ENCODE measurements around the gene ZNF428. TPM values are rescaled to one million over a fixed set of nuclear protein-coding genes. Genes with fewer than 3 reads are reported as not detected.
"Not testable (repeated sequence)": the region's sequence is repeated elsewhere in the genome, so short reads cannot be mapped to it uniquely, and the experiment has no call there.

Gene ZNF428
- total RNA-seq, 1 experiment from 2014 or later, result 125 TPM

DNA sequence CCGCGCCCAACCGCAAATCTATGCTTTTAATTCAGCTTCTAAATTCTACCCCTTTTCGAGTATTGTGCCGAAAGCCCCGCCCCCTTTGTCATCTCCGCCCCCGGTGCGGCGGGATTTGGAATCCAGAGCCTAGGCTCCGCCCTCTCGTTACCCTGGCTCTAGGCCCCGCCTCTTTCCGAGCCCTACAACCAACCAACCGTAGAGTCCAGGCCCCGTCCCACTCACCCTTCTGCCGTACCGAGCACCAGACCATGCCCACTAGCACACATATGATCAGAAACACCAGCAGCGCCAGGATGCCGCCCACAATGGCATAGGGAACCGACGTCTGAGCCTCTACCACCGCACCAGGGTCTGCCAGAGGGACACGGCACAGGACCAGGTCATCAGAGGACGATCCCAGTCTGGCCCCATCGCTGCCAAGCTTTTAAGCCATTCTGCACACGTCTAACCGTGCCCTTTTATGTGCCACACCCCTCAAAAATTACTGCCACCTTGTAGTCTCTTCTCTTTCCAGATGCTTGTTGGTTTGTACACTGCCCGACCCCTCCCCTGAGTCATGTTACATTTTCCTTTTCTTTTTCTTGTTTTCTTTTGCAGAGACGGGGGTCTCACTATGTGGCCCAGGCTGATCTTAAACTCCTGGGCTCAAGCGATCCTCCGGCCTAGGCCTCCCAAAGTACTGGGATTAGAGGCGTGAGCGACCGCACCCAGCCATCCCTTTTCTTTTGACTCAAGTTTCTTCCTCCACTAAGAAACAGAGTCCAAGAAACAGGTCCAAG lies 4.7 kb upstream of the ZNF428 start:
- no peak for DNase-seq (ENCODE audit: low read depth)
- in situ Hi-C loops (cut with HindIII; ENCODE audit: low pct_unique_long_range_greater_than_20kb, low sequenced_read_pairs), result no loop called here

DNA sequence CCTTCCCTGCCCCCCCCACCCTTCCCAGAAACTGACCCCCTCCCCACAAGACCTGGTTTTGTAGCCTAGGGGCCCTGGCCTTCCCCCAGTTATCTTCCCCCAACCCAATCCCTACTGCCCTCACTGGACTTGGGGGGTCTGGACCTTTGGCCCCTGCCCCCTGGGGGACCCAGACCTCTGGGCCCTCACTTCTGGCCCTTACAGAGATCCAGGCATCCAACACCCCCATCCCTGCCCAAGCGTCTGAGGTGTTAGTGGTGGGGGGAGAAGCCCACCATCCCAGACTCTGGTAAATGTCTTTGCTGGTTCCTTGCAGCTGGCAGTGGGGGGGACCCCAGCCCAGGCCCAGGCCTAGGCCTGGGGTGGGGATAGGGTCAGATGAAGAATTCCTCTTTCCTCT lies 3.5 kb upstream of the ZNF428 start:
- no peak for DNase-seq (ENCODE audit: low read depth)
- in situ Hi-C loops (cut with HindIII; ENCODE audit: low pct_unique_long_range_greater_than_20kb, low sequenced_read_pairs), result no loop called here

DNA sequence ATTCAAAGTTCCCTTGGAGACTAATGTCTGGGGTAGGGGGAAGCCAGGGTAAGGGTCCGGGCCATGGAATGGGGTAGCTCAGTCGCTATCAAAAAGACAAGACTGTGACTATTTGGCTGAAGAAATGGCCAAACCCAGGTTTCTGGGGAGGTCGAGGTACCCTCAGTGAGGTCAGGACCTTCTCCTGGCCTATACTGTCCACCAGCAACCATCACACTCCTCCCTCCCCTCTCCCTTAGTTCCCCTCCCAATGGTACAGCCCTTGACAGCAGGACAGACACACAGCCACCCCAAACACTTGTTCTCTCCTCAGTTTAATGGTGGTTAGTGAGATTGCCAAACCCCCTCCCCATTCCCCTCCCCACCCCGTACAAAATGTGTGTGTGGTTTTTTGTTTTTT lies 2.6 kb upstream of the ZNF428 start:
- in situ Hi-C loops (cut with HindIII; ENCODE audit: low pct_unique_long_range_greater_than_20kb, low sequenced_read_pairs), result no loop called here
- DNase-seq (ENCODE audit: low read depth), result no peak

DNA sequence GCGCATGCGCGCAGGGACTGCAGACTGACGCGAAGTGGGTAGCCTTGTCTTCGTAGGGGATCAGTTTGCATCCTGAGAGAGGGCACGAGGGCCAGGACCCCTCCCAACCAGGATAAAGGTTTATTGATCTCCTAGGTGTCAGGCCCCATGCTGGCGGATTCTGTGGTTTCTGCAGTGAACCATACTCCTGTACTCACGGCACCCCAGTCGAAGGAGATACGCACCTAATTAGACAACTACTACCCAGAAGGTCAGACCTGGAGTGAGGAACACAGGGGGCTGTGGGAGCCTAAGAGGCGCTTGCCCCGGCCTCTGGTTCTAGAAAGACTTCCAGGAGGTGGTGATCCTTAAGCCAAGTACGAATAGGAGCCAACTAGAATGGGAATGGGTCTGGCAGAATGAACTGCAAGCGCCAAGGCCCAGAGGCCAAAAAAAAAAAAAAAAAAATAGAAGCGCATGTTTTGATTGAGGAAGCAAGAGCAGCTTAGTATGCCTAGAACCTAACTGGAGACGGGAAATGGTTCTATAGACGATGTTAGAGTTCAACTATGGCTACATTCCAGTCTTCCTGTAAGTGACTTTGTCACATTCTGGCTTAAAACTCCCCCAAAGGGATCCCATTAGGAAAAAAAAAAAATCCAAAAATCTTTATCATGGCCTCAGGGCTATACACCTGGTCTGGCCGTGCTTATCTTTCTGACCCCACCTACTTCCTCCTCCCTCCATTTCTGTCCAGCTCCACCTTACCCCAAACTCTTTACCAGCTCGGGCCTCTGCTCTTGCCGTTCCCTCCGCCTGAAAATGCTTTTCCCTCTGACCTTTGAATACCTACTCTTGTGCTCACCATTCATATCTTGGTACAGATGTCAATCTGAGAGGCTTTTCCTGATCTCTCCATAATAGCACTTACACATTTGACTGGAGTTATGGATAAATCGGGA lies 902 bp upstream of the ZNF428 start:
- in situ Hi-C loops (cut with HindIII; ENCODE audit: low pct_unique_long_range_greater_than_20kb, low sequenced_read_pairs), result no loop called here
- no peak for DNase-seq (ENCODE audit: low read depth)

DNA sequence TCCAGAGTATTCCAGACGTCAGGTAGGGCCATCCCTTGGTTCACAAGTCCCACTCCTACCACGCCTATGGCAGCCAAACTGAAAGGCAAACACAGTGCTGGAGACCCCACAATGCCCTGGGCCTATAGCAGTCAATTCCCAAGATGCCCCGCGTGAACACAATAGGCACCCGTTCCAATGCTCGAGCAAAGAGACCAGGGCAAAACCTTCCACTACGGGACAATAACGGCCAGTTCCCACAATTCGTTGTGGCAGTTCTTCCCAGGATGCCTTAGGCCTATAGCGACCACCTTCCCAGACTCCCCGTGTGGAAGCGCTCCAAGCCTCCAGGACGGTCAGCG lies 538 bp downstream of the ZNF428 start:
- in situ Hi-C loops (cut with HindIII; ENCODE audit: low pct_unique_long_range_greater_than_20kb, low sequenced_read_pairs), result no loop called here
- DNase-seq (ENCODE audit: low read depth), result no peak

DNA sequence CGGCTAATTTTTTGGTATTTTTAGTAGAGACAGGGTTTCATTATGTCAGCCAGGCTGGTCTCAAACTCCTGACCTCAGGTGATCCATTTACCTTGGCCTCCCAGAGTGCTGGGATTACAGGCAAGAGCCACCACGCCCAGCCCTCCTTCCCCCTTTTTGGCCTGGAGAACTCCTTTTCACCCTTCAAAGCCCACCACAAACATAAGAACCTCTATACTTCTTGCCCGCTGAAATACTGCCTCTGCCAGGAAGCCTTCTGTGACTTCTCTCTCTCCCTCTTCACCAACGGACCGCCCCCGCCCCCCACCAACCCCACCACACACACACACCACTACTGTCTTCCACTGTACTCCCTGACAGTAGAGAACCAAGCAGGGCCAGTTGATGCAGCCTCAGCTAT lies 2.5 kb downstream of the ZNF428 start:
- in situ Hi-C loops (cut with HindIII; ENCODE audit: low pct_unique_long_range_greater_than_20kb, low sequenced_read_pairs), result no loop called here
- DNase-seq (ENCODE audit: low read depth), result no peak

DNA sequence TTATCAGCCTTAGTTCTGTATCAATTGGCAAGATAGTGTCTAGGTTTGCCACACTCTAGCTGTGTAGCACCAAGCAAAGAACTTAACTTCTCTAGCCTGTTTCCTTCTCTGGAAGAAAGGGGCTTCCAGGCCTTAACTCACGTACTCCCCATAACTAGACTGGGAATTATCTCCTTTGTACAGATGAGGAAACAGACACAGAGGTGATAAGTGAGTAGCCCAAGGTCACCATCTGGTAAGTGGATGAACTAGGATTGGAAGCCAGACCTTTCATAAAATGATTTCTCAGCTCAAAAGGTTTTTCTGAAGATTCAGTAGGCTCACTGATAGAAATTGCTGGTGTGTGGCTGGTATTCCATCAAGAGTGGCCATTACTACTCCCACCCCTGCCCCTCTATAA lies 3.1 kb downstream of the ZNF428 start:
- no peak for DNase-seq (ENCODE audit: low read depth)
- in situ Hi-C loops (cut with HindIII; ENCODE audit: low pct_unique_long_range_greater_than_20kb, low sequenced_read_pairs), result no loop called here

DNA sequence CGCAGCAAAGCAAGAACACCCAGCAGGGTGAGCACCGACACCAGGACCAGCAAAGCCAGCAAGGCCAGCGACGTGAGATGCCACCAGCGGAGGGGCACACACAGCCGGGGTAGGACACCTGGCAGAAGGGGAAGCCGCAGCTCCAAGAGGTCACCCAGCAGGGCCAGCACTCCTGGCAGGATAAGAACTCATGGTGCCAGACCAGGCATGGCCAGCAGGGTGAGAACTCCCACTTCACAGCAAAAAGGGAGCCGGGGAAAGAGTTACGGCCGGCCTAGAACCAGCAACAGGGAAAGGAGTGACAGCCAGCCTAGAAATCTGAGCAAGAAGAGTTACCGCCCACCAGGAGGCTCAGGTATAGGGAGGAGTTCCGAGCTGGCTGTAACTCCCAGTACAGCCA lies 7.1 kb downstream of the ZNF428 start:
- in situ Hi-C loops (cut with HindIII; ENCODE audit: low pct_unique_long_range_greater_than_20kb, low sequenced_read_pairs), result no loop called here
- no peak for DNase-seq (ENCODE audit: low read depth)

DNA sequence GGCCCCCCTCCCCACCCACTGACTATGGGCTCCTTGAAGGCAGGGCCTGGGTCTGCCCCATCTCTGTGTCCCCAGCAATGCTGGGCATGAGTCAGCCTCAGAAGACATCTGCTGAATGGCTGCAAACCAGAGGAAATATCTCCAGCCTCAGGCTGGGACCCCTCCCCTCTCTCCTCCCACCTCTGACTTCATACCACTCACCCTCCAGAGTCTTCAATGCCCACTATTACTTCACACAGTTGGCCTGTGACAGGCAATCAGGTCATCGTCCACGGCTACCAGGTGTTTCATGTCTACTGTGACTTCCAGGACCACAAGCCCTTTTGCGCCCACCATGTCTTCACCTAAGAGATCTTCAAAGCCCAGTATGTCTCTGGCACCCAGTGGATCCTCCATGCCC lies 7.6 kb downstream of the ZNF428 start, which contains the start of gene SRRM5:
Gene SRRM5 (plus strand): TSS at position 301 of the 400 bp plus-strand sequence. CDS start 34 bp downstream, at position 335.
- no peak for DNase-seq (ENCODE audit: low read depth)
- in situ Hi-C loops (cut with HindIII; ENCODE audit: low pct_unique_long_range_greater_than_20kb, low sequenced_read_pairs), result no loop called here

DNA sequence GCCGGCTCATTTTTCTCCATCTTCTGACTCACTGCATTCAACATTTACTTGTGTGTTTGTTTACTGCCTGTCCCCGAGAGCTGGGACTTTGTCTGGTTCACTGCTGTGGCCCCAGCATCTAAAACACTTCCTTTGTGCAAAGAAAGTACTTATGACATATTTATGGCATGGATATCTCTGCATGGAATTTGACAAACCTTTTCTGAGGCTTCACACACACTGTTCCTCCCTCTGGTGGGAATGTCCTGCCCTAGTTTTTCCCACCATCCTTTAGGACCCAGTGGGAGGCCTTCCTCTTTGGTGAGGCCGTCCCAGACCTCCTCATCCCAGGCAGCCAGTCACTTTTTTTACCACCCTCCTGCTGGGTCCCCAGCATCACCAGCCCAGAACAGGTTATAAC lies 8.9 kb downstream of the ZNF428 start:
- no peak for DNase-seq (ENCODE audit: low read depth)
- in situ Hi-C loops (cut with HindIII; ENCODE audit: low pct_unique_long_range_greater_than_20kb, low sequenced_read_pairs), result no loop called here

DNA sequence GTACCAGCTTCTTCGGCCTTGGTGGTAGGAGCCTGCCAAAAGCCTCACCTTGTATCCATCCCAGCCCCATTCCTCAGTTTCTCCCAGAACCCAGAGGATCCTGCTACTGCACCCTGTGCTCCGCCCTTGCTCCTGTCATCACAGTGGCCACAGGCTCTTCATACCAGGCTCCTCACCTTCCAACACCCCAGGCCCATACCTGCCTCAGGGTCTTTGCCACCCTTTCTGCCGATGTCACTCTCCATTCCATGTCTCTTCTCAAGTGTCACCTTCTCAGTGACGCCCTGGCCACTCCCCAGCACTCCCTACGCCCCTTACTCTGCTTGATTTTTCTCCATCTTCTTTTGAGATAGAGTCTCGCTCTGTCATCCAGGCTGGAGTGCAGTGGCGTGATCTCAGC lies 9.6 kb downstream of the ZNF428 start:
- DNase-seq (ENCODE audit: low read depth), result no peak
- in situ Hi-C loops (cut with HindIII; ENCODE audit: low pct_unique_long_range_greater_than_20kb, low sequenced_read_pairs), result no loop called here

DNA sequence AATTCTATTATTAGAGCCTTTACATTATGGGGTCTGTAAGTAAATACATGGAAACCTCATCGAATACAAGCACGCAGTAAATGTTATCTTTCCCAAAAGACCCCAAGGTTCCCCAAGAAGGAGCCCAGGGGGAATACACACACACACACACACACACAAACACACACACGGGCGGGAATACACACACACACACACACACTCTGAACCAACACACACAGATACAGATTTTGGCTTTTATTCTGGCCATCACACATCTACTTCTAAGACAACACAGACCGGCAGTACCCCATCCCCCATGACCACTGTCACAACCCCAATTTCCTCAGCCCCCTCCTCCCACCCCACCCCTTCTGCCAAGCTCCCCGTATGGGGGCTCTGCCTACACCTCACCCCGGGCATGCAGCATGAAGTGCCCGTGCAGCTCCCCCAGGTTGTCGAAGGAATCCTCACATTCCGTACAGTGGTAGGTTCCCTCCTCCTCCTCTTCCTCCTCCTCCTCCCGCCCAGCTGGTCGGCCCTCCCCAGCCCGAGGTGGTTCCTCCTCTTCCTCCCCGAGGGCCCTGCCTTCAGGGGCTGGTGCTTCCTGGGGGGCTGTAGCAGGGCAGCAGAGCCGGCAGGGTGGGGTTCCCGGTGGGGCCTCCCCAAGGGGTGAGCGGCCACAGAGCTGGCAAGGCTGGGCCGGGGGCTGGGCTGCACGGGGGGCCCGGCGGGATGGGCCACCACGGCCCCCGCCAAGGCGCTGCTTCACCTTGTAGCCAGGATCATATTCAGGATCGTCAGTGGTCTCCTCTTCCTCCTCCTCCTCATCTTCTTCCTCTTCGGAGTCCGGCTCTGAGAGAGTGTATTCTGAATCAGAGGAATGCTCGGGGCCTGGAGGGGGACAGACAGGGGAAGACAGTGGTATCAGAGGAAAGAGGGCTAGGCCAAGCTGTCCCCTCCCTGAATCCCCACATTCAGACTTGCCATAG lies 11.9 kb downstream of the ZNF428 start:
- in situ Hi-C loops (cut with HindIII; ENCODE audit: low pct_unique_long_range_greater_than_20kb, low sequenced_read_pairs), result no loop called here
- DNase-seq (ENCODE audit: low read depth), result no peak

DNA sequence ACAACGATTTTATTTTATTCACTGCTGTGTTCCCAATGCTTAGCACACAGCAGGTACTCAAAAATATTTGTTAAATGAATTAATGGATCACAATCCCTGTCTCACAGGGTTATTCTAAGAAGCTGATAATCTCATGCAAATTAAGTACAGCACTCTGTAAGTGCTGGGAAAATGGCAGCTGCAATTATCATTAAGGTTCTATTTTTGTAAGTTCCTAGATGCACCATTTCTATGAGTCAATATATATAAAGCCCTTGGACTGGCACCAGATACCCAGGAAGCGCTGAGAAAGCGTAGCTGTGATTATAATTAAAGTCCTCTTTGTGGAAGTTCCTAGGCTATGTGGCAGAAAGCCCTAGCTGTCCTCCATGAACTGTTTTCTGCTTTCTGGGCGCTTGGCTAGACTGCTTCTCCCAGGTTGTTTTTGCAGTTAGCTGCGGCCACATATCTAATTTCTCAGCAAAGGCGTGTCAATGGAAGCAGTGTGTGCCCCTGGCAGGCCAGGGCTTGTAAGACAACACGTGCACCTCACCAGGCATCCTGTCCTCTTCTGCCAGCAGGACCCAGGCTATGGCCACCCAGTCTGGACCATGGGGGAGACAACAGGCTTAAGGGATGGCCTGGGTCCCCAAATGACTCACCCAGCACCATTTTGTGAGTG lies 12.7 kb downstream of the ZNF428 start:
- in situ Hi-C loops (cut with HindIII; ENCODE audit: low pct_unique_long_range_greater_than_20kb, low sequenced_read_pairs), result no loop called here
- no peak for DNase-seq (ENCODE audit: low read depth)

DNA sequence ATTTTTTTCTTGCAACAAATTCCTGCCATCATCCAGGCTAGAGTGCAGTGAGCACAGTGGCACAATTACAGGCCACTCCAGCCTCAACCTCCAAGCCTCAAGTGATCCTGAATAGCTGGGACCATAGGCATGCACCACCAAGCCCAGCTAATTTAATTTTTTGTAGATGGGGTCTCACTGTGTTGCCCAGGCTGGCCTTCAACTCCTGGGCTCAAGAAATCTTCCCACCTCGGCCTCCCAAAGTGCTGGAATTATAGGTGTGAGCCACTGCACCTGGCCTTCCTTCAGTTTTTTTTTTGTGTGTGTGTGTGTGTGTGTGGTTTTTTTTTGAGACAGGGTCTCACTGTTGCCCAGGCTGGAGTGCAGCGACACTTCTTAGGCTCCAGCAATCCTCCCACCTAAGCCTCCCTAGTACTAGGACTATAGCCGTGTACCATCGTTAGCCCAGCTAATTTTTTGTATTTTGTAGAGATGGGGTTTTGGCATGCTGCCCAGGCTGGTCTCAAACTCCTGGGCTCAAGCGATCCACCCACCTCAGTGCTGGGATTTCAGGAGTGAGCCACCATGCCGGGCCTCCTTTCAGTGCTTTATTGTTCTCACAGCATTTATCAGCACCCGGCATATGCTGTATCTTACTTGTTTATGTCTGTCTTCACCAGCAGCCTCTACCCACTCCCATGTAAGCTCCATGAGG lies 13.4 kb downstream of the ZNF428 start:
- in situ Hi-C loops (cut with HindIII; ENCODE audit: low pct_unique_long_range_greater_than_20kb, low sequenced_read_pairs), result no loop called here
- DNase-seq (ENCODE audit: low read depth), result no peak

DNA sequence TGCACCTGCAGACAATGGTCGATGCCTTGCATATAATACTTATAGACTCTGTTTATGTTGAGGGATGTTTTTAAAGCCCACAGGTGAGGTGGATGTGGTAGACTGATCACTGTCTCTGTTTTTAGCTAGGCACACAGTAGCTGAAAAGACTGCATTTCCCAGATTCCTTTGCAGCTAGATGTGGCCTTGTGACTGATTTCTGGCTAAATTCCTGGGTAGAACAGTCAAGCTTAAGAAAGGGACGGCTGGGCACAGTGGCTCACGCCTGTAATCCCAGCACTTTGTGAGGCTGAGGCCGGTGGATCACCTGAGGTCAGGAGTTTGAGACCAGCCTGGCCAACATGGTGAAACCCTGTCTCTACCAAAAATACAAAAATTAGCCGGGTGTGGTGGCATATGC lies 19.1 kb downstream of the ZNF428 start:
- in situ Hi-C loops (cut with HindIII; ENCODE audit: low pct_unique_long_range_greater_than_20kb, low sequenced_read_pairs); DNase-seq (ENCODE audit: low read depth): not testable (repeated sequence)

DNA sequence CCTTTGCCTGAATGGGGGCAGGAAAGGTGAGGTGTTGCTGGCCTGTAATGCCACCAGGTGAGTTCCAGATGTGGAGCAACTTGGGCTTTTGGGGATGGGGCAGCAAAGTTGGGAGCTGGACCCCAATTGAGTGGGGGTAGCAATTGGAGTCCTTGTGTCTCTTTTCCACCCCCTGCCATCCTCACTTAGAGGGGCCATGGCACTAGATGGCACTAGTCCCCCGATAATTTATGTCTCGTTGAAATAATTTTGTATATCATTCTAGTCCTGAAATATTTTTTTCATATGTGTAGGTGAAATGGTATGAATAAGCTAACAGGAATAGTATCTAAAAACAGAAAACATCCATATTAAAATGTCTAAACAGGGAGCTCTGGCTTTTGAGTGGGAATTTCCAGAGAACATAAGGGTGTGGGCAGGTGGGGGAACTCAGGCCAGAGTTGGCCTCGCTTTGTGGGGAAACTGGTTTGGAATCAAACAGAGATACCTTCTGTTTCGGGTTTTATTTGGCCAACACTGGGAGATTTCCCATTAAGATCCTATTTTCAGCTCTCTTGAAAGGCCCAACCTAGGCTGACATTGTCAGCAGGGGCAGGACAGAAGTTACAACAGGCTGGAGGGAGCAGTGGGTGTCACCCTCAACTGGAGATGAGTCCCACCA lies 19.7 kb downstream of the ZNF428 start:
- in situ Hi-C loops (cut with HindIII; ENCODE audit: low pct_unique_long_range_greater_than_20kb, low sequenced_read_pairs), result no loop called here
- no peak for DNase-seq (ENCODE audit: low read depth)
